SK-N-SH (cell line): ENCODE results near the gene CUX1.
"Not testable (repeated sequence)": the region's sequence is repeated elsewhere in the genome, so short reads cannot be mapped to it uniquely, and the experiment has no call there.

Experiments used
- EP300 ChIP-seq, 2 experiments: IDR thresholded peaks; 2 replicates each; pipeline versions ENCODE4 v1.4.0 to v1.6.1; 2012; ENCODE audit warnings: borderline replicate concordance in 1 of 2, low read depth in 1 of 2, low read length in 1 of 2
- FOXM1 ChIP-seq: IDR thresholded peaks from 2 replicates; pipeline ENCODE4 v1.4.0; 2012; ENCODE audit warnings: low read depth, mild to moderate bottlenecking
- RAD21 ChIP-seq: IDR thresholded peaks from 2 replicates; pipeline ENCODE4 v1.6.1; 2012; ENCODE audit warnings: mild to moderate bottlenecking, low read length
- TCF12 ChIP-seq: IDR thresholded peaks from 2 replicates; pipeline ENCODE4 v1.4.0; 2012
- TF ChIP-seq, protein P1 (sequence below): fragments of 200-600 bp; sonication (generic); IDR thresholded peaks from 2 replicates; pipeline ENCODE4 v1.6.1; 2017; ENCODE audit warnings: antibody characterized with exemption, mild to moderate bottlenecking, moderate library complexity

DNA sequence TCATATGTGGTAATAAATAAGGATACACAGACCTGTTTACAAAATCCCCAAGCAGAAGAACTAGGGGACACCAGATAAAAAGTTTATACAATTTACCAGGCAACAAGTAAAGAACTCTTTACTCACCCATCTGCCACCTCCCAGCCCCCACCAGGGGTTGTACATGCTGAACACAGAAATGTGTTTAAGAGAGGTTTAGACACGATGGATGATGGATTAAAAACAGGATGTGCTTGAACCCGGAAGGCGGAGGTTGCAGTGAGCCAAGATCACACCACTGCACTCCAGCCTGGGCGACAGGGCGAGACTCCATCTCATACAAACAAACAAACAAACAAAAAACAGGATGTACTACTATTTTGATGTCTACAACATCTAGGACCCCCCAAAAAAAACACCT, 511.4 kb downstream of the CUX1 start:
- TF ChIP-seq, protein P1, sequence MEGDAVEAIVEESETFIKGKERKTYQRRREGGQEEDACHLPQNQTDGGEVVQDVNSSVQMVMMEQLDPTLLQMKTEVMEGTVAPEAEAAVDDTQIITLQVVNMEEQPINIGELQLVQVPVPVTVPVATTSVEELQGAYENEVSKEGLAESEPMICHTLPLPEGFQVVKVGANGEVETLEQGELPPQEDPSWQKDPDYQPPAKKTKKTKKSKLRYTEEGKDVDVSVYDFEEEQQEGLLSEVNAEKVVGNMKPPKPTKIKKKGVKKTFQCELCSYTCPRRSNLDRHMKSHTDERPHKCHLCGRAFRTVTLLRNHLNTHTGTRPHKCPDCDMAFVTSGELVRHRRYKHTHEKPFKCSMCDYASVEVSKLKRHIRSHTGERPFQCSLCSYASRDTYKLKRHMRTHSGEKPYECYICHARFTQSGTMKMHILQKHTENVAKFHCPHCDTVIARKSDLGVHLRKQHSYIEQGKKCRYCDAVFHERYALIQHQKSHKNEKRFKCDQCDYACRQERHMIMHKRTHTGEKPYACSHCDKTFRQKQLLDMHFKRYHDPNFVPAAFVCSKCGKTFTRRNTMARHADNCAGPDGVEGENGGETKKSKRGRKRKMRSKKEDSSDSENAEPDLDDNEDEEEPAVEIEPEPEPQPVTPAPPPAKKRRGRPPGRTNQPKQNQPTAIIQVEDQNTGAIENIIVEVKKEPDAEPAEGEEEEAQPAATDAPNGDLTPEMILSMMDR = not testable (repeated sequence)
- not testable (repeated sequence) for TF ChIP-seq RAD21; FOXM1; TCF12; EP300 (IDR thresholded peaks at IDR 0.05; ENCODE audit: borderline replicate concordance in 1 of 2, low read depth in 1 of 2, low read length in 1 of 2)
